Liver (tissue), 9 donors: ENCODE measurements around the gene GNAI3. TPM values are rescaled to one million over a fixed set of nuclear protein-coding genes. Genes with fewer than 3 reads are reported as not detected.
A peak's percentile ranks its signal among the peaks of the same experiment; 100 is the strongest.

Experiments used
- DNase-seq: peaks from one replicate; pipeline ENCODE4 v3.0.0-alpha.2; 2017; ENCODE audit warnings: low spot score
- H3K27ac ChIP-seq, 2 donors: one replicate each; pipeline ENCODE4 v1.7.0; 2013; ENCODE audit warnings: inconsistent platforms in 2 of 2, low read length in 2 of 2, control low read depth in 1 of 2, low read depth in 1 of 2, mild to moderate bottlenecking in 1 of 2
- H3K27me3 ChIP-seq, 4 donors: one replicate each; pipeline versions ENCODE4 v1.6.1 to v1.7.0; 2013; ENCODE audit warnings: low read length in 3 of 4, inconsistent platforms in 1 of 4, mild to moderate bottlenecking in 1 of 4, moderate library complexity in 1 of 4; ENCODE audit not compliant: control insufficient read depth in 4 of 4, insufficient read depth in 4 of 4
- H3K36me3 ChIP-seq, 4 donors: one replicate each; pipeline versions ENCODE4 v1.6.1 to v1.7.0; 2013; ENCODE audit warnings: low read length in 3 of 4, mild to moderate bottlenecking in 3 of 4, low read depth in 1 of 4, moderate library complexity in 1 of 4; ENCODE audit not compliant: control insufficient read depth in 4 of 4, insufficient read depth in 3 of 4
- H3K4me1 ChIP-seq, 4 donors: one replicate each; pipeline versions ENCODE4 v1.6.1 to v1.7.0; 2013; ENCODE audit warnings: low read length in 3 of 4, mild to moderate bottlenecking in 3 of 4, moderate library complexity in 1 of 4; ENCODE audit not compliant: control insufficient read depth in 4 of 4, insufficient read depth in 4 of 4
- H3K4me3 ChIP-seq, 3 donors: one replicate each; pipeline versions ENCODE4 v1.6.1 to v1.7.0; 2013; ENCODE audit warnings: low read length in 3 of 3, control low read depth in 1 of 3, low read depth in 1 of 3, mild to moderate bottlenecking in 1 of 3
- H3K9ac ChIP-seq, 2 donors: one replicate each; pipeline ENCODE4 v1.7.0; 2013; ENCODE audit warnings: low read length in 2 of 2, mild to moderate bottlenecking in 2 of 2, moderate library complexity in 2 of 2, control low read depth in 1 of 2, low read depth in 1 of 2
- H3K9me3 ChIP-seq, 4 donors: one replicate each; pipeline versions ENCODE4 v1.6.1 to v1.7.0; 2013; ENCODE audit warnings: low read length in 3 of 4; ENCODE audit not compliant: control insufficient read depth in 4 of 4
- EGR1 ChIP-seq, 2 donors: IDR thresholded peaks; 2 replicates each; pipeline ENCODE4 v1.6.1; 2016 to 2018; ENCODE audit warnings: antibody characterized with exemption in 2 of 2, low read depth in 2 of 2
- FOXA1 ChIP-seq: IDR thresholded peaks from 2 replicates; pipeline ENCODE4 v1.6.1; 2016; ENCODE audit warnings: antibody characterized with exemption
- FOXA2 ChIP-seq: IDR thresholded peaks from 2 replicates; pipeline ENCODE4 v1.6.1; 2016; ENCODE audit warnings: antibody characterized with exemption
- GABPA ChIP-seq, 2 donors: IDR thresholded peaks in 1 of 2; conservative IDR thresholded peaks in 1 of 2; 2 replicates each; pipeline ENCODE4 v1.6.1; 2016; ENCODE audit warnings: antibody characterized with exemption in 2 of 2, mild to moderate bottlenecking in 1 of 2, moderate library complexity in 1 of 2
- HNF4G ChIP-seq: IDR thresholded peaks from 2 replicates; pipeline ENCODE4 v1.6.1; 2016; ENCODE audit warnings: antibody characterized with exemption
- JUND ChIP-seq, 2 donors: IDR thresholded peaks; 2 replicates each; pipeline ENCODE4 v1.6.1; 2016; ENCODE audit warnings: antibody characterized with exemption in 2 of 2
- RAD21 ChIP-seq, 2 donors: IDR thresholded peaks; 2 replicates each; pipeline ENCODE4 v1.6.1; 2016; ENCODE audit warnings: antibody characterized with exemption in 2 of 2, mild to moderate bottlenecking in 2 of 2
- RXRA ChIP-seq, 2 donors: IDR thresholded peaks; 2 replicates each; pipeline ENCODE4 v1.6.1; 2017 to 2018; ENCODE audit warnings: antibody characterized with exemption in 2 of 2, mild to moderate bottlenecking in 1 of 2
- SP1 ChIP-seq: IDR thresholded peaks from 2 replicates; pipeline ENCODE4 v1.6.1; 2018; ENCODE audit warnings: antibody characterized with exemption, mild to moderate bottlenecking
- TAF1 ChIP-seq: conservative IDR thresholded peaks from 2 replicates; pipeline ENCODE4 v1.6.1; 2016; ENCODE audit warnings: antibody characterized with exemption, mild to moderate bottlenecking
- WGBS: extraction: QIAGEN DNeasy Blood & Tissue Kit; methylation state at CpG from one replicate; pipeline ENCODE4 v1.1.7; 2013; 5-methylcytosine and 5-hydroxymethylcytosine counted together
- polyA plus RNA-seq, 2 donors: library from polyadenylated mRNA; stranded (reverse) in 1 of 2; unstranded in 1 of 2; fragments of 200-250 nt in 1 of 2; fragments of >200 nt in 1 of 2; fragmentation: Nextera tagmentation in 1 of 2; extraction: Ambion mirVana in 1 of 2; gene quantifications; one replicate each; pipeline versions ENCODE4 v1.2.1 to v1.2.3, GENCODE V29; 2013 to 2015
- total RNA-seq, 2 donors: library from RNA; depleted of rRNA; stranded (reverse); fragments of >200 nt; gene quantifications; one replicate each; pipeline ENCODE4 v1.2.3, GENCODE V29; 2014
- TF ChIP-seq, protein P1 (sequence below): IDR thresholded peaks from 2 replicates; pipeline ENCODE4 v1.6.1; 2016; ENCODE audit warnings: antibody characterized with exemption
- TF ChIP-seq, protein P2 (sequence below): IDR thresholded peaks from 2 replicates; pipeline ENCODE4 v1.6.1; 2016; ENCODE audit warnings: antibody characterized with exemption, mild to moderate bottlenecking
- TF ChIP-seq, protein P3 (sequence below): fragments of 150-350 bp; IDR thresholded peaks from 2 replicates; pipeline ENCODE4 v1.5.1; 2017; ENCODE audit warnings: improper control_type of control experiment, low read depth, low read length; ENCODE audit not compliant: missing input control
- TF ChIP-seq, protein P4 (sequence below): IDR thresholded peaks from 2 replicates; pipeline ENCODE4 v1.6.1; 2016; ENCODE audit warnings: antibody characterized with exemption
- donor health status: healthy.
- donor health status: healthy.
- donor health status: healthy.
- donor health status: healthy.
- donor health status: healthy.

GNAI3 gene
- total and polyA plus RNA-seq, 4 donors: 1.9 to 6.5 (median 4.3) TPM

DNA sequence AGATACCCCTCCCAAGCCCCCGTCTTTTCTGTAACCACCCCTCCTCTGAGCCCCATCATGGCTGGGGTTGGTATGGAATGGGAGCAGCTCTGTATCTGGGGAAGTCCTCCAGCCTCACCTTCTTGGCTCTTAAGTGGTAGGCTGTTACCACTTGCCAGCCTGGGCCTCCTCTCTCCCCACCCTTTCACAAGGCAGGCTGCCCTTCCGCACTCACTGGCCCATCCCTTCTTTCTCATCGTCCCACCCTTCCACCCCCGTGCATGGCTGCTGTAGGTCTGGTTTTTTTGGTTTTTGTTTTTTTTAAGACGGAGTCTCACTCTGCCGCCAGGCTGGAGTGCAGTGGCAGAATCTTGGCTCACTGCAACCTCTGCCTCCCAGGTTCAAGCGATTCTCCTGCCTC lies 49.3 kb upstream of the GNAI3 start:
- TF ChIP-seq RAD21 (IDR thresholded peaks at IDR 0.05) (no peak), SP1 (no peak), HNF4G (no peak), EGR1 (IDR thresholded peaks at IDR 0.05; ENCODE audit: low read depth in 2 of 2) (no peak), FOXA2 (no peak), TAF1 (no peak), RXRA (IDR thresholded peaks at IDR 0.05) (no peak), FOXA1 (no peak), JUND (IDR thresholded peaks at IDR 0.05) (no peak), GABPA (IDR thresholded peaks at IDR 0.05 in 1 of 2, conservative IDR thresholded peaks at IDR 0.05 in 1 of 2) (no peak)
- TF ChIP-seq, protein P1, sequence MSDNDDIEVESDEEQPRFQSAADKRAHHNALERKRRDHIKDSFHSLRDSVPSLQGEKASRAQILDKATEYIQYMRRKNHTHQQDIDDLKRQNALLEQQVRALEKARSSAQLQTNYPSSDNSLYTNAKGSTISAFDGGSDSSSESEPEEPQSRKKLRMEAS: no peak
- TF ChIP-seq, protein P2, sequence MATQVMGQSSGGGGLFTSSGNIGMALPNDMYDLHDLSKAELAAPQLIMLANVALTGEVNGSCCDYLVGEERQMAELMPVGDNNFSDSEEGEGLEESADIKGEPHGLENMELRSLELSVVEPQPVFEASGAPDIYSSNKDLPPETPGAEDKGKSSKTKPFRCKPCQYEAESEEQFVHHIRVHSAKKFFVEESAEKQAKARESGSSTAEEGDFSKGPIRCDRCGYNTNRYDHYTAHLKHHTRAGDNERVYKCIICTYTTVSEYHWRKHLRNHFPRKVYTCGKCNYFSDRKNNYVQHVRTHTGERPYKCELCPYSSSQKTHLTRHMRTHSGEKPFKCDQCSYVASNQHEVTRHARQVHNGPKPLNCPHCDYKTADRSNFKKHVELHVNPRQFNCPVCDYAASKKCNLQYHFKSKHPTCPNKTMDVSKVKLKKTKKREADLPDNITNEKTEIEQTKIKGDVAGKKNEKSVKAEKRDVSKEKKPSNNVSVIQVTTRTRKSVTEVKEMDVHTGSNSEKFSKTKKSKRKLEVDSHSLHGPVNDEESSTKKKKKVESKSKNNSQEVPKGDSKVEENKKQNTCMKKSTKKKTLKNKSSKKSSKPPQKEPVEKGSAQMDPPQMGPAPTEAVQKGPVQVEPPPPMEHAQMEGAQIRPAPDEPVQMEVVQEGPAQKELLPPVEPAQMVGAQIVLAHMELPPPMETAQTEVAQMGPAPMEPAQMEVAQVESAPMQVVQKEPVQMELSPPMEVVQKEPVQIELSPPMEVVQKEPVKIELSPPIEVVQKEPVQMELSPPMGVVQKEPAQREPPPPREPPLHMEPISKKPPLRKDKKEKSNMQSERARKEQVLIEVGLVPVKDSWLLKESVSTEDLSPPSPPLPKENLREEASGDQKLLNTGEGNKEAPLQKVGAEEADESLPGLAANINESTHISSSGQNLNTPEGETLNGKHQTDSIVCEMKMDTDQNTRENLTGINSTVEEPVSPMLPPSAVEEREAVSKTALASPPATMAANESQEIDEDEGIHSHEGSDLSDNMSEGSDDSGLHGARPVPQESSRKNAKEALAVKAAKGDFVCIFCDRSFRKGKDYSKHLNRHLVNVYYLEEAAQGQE: no peak
- TF ChIP-seq, protein P3, sequence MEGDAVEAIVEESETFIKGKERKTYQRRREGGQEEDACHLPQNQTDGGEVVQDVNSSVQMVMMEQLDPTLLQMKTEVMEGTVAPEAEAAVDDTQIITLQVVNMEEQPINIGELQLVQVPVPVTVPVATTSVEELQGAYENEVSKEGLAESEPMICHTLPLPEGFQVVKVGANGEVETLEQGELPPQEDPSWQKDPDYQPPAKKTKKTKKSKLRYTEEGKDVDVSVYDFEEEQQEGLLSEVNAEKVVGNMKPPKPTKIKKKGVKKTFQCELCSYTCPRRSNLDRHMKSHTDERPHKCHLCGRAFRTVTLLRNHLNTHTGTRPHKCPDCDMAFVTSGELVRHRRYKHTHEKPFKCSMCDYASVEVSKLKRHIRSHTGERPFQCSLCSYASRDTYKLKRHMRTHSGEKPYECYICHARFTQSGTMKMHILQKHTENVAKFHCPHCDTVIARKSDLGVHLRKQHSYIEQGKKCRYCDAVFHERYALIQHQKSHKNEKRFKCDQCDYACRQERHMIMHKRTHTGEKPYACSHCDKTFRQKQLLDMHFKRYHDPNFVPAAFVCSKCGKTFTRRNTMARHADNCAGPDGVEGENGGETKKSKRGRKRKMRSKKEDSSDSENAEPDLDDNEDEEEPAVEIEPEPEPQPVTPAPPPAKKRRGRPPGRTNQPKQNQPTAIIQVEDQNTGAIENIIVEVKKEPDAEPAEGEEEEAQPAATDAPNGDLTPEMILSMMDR: no peak
- TF ChIP-seq, protein P4, sequence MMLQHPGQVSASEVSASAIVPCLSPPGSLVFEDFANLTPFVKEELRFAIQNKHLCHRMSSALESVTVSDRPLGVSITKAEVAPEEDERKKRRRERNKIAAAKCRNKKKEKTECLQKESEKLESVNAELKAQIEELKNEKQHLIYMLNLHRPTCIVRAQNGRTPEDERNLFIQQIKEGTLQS: no peak
- Histone ChIP-seq H3K9me3 (no peaks in the 10 kb centered on the region), H3K36me3 (peaks cover 0 to 15% (median 9%) of the 10 kb centered on the region in 4 donors), H3K27me3 (no peaks in the 10 kb centered on the region), H3K9ac (no peak overlapping the region), H3K4me3 (no peak overlapping the region), H3K4me1 (peaks cover 0 to 10% (median 7%) of the 10 kb centered on the region in 4 donors), H3K27ac (no peak overlapping the region)
- no peak for DNase-seq
- 93% methylated on average over 7 of the region's 7 CpGs for WGBS

DNA sequence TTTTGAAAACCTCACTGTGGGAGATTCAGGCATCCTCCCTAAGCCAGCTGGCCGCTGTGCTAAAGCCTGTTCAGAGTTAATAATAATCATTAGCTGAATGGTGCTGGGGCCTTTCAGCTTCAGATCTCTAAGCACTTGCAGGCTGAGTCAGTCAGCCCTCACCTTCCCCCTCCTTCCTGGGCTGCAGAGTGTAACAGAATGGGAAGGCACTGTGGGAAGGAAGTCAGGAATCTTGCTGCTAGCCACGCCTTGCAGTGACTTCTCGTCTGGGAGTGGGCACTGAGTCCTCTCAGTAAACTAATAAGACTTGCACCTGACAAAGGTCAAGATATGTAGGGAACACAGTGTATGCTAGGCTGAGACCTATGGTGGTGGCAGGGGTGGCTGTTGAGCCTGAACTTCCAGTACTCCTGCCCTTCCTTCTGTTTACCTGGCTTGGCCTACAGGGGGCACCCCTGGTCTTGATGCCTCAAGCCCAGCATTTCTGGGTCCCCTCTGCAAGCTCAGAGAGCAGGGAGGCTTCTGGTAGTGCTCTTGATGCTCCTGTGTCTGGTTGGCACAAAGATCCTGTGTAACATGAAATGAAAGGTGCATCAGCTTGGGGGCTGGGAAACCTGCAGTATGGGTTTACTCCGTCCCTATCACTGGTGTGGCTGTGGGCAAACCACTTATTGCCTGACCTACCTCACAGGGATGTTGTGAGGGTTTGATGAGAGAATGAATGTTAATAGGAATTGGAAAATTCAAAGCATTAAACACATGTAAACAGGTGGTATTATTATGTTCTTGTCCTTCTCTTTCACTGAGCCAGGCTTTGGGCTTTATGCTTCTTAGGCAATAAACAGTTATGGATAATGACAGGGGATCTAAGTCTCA lies 48.5 kb upstream of the GNAI3 start:
- 82% methylated on average over 4 of the region's 4 CpGs for WGBS
- peak; percentile 27 to 67 for TF ChIP-seq RAD21 (IDR thresholded peaks at IDR 0.05)
- TF ChIP-seq, protein P3: peak; percentile 28
- TF ChIP-seq TAF1: no peak

More for the DNA sequence above, 48.5 kb upstream of the GNAI3 start:
- H3K9ac ChIP-seq: no peak overlapping the region
- H3K36me3 ChIP-seq: peaks cover 0 to 15% (median 9%) of the 10 kb centered on the region in 4 donors
- H3K4me1 ChIP-seq: peaks cover 0 to 2% (median 2%) of the 10 kb centered on the region in 4 donors
- H3K27ac ChIP-seq: no peak overlapping the region
- H3K27me3 ChIP-seq: no peaks in the 10 kb centered on the region
- DNase-seq: peak; percentile 47
- H3K4me3 ChIP-seq: no peak overlapping the region
- no peaks in the 10 kb centered on the region for H3K9me3 ChIP-seq
